Fibroblast of skin of abdomen (primary cell): ENCODE data around the gene TOPBP1.
"Not testable (repeated sequence)": the region's sequence is repeated elsewhere in the genome, so short reads cannot be mapped to it uniquely, and the experiment has no call there.

Source experiments
- DNase-seq: peaks from one replicate; pipeline ENCODE4 v3.0.0-alpha.2; 2013

TOPBP1 gene

DNA sequence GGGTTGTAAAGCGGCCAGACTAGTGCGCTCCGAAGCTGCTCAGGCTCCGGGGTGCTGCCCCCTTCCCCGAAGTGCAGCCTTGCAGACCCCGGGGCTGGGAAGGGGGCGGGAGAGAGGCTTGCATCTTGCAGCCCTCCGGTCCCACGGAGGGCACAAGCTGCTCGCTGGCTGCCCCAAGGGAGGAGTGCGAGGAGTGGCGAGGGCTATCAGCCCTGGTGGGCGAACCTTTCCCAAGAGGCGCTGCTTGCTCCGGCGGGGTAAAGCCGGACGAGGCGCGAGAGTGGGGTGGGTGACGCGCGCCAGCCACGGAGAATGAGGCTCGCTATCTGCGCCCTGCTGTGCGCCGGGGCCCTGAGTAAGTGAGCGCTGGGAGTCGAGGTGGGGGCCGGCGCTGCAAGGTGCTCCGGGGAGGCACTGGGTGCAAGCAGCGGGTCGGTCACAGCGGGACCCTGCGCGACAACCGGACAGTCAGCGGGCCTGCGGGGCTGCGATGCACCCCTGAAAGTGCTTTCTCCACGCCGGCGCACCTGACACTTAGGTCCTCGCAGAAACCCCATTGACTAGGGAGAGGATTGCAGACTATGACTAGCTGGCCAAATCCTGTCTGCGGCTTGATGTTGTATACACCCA lies 12.7 kb upstream of the TOPBP1 start:
- no peak for DNase-seq

DNA sequence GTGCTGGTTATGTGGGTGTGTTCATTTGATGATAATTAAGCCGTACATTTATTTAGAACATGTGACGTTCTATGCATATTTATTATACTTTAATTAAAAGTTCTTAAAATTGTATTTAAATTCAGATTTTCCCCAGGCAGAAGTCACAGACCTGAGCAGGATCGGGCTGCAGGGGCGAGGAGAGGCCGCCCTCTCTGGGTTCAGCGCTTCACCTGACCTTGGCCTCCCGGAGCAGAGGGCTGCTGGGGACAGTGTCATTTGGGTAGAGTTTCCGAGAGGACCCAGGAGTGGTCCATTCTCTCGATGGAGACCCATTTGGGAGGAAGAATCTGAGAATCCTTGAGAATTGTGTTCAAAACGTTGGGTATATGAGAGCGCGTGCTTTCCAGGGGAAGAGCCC lies 12.0 kb upstream of the TOPBP1 start:
- DNase-seq: no peak

DNA sequence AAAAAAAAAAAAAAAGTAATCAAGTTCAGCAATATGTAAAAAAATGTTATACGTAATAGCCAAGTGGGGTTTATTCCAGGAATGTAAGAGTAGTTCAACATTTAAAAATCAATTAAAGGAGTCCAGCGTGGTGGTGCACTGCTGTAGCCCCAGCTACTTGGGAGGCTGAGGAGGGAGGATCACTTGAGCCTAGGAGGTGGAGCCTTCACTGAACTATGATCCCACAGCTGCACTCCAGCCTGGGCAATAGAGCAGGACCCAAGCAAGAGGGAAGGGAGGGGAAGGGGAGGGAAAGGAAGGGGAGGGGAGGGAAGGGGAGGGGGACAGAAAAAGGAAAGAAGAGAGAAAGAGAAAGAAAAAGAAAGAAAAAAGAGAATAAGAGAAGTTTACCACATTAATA lies 10.7 kb upstream of the TOPBP1 start:
- DNase-seq: no peak

DNA sequence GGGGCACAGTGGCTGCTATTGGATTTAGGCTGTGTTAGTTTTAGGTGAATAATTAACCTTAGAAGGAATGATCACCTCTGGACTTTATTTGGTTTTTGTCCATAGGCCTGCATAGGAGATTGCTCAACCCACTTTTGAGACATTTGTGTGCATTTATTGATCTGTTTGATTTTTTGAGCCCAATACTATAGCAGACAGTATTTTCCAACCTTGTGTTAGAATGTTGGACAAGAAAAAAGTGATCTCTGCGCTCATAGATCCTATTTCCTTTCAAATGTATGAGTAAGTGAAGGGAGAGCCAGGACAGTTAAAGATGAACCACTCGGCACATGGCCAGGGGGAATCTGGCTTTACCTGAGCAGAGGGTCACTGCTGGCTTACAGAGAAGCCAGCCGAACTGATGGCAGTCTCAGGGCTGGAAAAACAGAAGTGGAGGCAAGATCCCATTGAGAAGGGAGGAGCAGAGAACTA lies 8.8 kb upstream of the TOPBP1 start:
- DNase-seq: no peak

DNA sequence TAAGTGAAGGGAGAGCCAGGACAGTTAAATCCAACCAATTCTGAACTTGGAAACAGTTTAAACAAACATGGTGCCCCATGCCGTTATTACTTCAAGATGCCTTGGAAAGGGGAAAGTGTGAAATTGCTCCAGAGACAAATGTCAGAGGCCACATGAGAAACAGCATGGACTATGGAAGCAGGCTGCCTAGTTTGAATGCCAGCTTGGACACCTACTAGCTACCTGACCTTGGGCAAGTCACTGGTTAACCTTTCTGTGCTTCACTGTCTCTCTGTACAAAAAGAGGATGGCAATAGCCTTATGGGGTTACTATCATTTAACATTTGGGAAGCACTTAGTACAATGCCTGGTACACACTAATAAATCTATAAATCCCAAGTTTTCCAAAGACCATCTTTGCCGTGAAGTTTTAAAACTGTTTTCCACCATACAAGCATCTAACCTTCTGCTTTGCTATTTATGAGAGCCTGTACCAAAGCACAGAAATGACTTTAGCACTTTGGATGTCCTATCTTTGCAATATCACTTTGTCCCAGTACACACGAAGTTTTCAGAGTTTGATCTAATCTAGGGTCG lies 8.3 kb upstream of the TOPBP1 start:
- DNase-seq: no peak

DNA sequence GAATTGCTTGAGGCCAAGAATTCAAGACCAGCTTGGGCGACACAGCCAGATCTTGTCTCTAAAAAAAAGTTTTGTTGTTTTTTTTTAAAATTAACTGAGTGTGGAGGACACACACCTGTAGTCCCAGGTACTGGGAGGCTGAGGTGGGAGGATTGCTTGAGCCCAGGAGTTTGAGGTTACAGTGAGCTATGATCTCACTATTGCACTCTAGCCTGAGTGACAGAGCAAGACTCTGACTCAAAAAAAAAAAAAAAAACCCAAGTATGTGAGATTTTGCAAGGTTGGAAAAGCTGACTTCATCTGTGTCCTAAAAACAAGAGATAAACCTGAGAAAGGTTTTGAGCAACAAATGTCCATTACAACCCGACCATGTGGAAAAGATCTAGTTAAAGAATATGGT lies 5.4 kb upstream of the TOPBP1 start:
- DNase-seq: no peak

DNA sequence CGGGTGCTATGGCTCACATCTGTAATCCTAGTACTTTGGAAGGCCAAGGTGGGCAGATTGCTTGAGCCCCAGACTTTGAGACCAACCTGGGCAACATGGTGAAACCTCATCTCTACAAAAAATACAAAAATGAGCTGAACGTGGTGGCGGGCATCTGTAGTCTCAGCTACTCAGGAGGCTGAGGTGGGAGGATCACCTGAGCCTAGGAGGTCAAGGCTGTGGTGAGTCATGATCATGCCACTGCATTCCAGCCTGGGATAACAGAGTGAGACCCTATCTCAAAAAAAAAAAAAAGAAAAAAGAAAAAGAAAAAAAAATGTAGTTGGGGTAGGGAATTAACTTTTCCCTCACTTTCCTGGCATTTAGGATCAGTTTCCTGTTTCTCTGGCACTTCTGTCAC lies 3.4 kb upstream of the TOPBP1 start:
- not testable (repeated sequence) for DNase-seq

DNA sequence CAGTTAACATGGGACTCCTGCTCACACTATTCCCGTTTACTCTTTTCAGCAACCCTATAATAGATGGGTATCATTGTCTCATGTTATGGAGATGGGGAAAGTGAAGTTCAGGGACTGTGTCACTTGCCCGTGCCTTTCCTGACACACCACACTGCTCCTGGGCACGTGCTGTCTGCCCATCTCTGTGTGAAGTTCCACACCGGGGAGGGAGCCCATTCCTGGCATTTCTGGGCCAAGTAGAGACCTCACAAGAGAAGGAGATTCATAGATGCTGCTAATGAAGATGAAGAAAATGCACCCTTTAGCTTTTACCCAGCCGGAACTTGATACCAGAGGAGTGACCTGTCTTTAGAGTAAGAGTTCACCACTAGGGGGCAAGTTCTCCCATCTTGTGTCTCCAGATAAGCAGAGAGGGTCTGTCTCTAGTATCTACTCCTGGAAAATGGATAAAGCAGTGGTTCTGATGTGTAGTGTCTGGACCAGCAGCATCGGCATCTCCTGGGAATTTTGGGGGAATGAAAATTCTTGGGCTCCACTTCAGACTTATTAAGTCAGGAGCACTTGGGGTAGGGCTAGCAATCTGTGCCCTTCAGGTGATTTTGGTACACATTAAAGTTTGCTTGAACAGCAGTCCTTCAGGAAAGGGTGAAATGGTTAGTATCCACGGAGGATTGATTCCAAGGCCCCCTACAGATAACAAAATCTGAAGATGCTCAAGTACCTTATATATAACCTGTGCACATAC lies 2.0 kb upstream of the TOPBP1 start:
- peak; percentile 41 for DNase-seq

DNA sequence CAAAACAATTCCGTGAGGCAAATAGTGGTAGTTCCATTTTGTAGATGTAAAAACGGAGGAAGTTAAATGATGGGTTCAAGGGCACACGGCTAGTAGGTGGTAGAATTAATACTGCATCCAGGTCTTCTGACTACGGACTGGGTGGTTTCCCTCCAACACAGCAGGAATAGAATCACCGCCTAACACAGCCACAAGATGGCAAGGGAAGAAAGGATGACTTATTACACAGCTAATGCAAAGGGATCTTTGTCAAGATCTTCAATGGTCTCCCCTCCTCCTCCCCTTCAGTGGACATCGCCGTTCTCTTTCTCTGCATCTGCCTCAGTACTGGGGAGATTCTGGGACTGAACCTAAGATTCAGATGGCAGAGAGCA lies 524 bp upstream of the TOPBP1 start:
- peak; percentile 13 for DNase-seq

DNA sequence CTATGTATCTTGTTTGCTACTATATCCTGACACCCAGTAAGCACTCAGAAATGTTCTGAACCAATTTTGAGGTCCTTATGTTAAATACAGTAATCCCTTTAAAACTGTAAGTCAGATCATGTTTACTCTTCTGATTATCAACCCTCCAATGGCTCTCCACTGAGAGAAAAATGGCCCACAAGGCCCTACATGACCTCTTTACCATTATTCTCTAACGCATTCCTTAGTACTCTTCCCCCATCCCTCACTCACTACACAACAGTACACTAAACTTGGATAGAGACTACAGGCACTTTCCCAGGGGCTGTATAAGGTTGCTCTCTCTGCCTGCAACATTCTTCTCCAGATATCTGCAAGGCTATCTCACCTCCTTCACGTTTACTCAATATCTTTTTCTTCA lies 1.9 kb downstream of the TOPBP1 start:
- DNase-seq: no peak

DNA sequence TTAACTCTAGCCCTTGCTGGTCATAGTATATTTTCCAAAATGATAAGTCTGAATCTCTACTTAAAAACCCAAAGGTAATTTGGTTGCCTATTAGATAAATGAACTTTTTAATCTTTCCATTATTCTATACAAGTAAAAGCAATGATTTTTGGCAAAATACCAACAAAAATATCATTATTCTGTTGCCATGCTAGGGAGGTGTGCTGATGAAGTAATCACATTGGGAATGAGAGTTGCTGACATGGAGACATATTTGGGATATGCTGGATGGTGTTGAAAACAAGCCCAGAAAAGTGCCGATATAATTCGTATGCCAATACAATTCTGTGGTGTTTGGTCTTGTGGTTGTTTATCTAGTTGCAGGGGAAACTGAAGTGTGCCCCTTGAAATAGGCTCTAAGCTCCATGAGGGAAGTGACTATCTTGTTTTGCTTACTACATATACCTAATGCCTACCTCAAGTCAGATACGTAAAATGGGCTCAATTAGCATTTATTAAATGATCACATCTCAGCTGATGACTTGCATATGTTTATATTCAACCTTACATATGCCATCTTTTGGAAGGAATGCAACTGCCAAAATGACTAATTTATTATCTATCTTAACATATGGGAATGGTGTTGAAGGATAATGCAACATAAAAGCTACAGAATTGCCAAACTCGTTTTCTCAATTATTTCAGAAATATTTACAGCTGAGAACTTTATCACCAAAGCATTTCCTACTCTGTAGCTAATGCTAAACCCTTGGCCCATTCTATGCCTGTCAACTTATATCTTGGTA lies 5.8 kb downstream of the TOPBP1 start:
- no peak for DNase-seq

DNA sequence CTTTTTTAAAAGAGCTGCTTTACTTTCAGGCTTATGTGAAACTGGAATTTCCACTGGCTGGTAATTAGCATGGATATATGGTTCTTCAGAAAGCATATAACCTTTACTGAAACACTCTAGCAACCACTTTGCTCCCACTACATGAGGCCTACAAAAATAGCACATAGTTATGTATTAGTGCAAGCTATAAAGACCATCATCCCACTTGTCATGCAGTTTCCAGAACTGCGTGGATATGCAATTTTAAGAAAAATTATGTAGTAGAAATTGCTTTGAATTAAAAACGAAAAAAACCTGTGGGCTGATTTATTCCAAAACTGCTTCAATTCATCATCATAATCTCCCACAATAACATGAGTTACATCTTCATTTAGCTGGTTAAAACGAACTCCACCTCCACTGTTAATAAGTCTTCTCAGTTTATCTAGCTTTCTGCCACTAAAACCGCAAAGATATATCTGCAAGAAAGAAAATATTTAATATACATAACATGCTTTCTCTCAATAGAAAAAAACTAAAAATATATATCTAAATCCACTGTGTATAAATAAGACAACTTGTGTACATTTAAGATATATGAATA lies 12.2 kb downstream of the TOPBP1 start:
- DNase-seq: no peak

DNA sequence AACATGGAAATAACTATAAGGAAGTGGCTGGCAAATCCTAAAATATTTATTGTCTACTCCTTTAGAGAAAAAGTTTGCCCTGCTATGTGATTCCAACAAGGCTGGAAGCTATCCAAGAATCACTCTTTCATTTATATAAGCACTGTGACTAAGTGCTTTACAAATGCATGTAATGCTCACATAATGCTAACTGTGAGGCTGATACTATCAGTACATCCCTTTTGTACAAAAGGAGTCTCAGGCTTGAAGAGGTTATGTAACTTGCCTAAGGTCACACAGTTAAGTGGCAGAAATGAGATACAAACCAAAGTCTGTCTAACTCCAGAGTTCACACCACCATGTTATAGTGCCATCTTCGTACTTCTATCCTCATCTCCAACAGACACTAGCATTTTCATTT lies 17.0 kb downstream of the TOPBP1 start:
- DNase-seq: peak; percentile 84

DNA sequence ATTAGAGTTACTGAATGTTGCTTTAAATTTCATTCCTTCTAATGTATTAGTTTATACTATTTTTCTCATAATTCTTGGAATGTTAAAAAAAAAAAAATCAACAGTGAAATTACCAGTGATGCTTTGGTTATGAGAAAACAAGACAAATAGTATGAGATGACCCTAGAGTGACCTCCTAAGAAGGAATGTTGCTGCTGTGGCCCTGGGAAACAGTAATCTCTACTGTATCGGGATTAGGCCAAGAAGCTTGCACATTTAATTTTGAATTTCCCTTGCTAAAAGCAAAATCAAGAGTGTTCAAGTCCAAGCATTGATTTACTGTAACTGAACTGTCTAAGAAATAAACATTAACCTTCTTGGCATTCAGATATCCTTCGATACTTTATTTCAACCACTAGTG lies 18.1 kb downstream of the TOPBP1 start:
- no peak for DNase-seq

DNA sequence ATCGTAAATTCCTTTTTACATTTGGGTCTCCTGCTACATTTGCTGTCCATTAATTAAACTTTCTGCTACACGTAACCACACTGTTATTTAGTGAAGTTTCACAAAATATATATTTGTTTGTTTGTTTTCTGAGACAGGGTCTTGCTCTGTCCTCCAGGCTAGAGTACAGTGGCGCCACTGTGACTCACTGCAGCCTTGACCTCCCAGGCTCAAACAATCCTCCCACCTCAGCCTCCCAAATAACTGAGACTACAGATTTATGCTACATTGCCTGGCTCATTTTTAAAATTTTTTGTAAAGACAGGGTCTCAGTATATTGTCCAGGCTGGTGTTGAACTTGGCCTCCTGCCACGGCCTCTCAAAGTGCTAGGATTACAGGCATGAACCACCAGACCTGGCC lies 20.5 kb downstream of the TOPBP1 start:
- DNase-seq: no peak

DNA sequence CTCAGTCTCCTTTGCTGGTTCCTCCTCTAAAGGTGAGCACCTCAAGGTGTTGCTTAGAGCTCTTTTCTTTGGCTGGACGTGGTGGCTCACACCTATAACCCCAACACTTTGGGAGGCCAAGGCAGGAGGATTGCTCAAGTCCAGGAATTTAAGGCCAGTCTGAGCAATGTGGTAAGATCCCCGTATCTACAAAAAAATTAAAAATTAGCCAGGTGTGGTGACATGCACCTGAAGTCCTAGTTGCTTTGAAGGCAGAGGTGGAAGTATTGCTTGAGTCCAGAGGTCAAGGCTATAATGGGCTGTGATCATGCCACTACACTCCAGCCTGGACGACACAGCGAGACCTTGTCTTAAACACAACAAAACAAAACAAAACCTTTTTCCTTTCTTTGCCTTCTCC lies 28.3 kb downstream of the TOPBP1 start:
- no peak for DNase-seq

DNA sequence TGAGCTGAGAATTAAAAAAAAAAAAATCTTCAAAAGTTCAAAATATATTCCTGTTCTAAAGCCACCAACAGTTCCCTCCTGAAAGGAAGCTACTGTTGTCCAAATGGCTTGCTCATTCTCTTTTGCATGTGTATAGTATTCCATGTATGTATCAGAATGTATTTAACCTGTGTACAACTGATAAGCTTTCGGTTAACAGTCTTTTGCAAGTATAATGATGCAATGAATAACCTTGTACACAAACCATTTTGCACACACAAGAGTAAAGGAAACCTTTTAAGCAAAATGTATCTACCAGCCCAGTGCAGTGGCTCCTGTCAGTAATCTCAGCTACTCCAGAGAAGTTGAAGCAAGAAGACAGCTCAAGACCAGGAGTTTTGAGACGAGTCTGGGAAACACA lies 32.6 kb downstream of the TOPBP1 start:
- DNase-seq: no peak

DNA sequence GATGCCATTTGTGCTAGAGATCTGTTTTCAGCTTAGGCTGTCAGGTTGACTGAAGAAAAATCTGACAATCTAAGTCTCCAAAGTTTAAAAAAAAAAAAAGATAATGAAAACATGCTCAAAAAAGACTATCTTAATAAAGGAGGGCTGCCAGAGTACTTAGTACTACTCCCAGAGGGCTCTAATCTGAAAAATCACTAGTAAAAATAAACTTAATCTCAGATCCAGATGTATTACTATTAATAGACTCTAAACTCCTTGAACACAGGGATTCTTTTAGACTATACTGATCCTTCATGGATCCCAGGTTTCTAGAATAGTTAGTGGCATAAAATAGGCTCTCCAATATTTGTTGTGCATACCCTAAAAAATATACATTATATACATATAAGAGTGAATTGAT lies 34.0 kb downstream of the TOPBP1 start:
- no peak for DNase-seq

DNA sequence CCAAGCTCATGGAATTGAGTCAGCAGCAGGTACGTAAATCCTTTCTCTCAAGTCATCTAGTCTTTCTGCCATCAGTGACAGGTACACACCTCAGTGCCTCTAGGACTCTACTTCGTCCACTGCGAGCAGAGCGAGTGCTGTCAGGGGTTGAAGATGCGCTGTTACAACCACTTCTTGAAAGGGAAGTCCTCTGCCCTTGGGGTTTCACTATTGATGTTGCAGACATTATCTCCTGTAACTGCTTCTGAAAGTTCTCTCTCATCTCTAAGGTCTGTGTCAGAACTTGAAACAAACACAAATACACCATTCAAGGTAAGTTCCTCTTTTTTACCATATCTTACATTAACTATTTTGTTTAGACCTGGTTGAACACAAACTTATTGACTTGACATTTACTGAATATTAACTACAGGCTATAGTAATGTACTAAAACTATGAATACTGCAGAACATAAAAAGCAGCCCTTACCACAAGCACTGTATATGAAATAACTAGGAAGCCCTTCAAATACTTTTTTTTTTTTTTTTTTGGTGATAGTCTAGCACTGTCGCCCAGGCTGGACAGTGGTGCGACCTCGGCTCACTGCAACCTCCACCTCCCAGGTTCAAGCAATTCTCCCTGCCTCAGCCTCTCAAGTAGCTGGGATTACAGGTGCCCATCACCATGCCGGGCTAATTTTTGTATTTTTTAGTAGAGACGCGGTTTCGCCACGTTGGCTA lies 41.5 kb downstream of the TOPBP1 start:
- no peak for DNase-seq

DNA sequence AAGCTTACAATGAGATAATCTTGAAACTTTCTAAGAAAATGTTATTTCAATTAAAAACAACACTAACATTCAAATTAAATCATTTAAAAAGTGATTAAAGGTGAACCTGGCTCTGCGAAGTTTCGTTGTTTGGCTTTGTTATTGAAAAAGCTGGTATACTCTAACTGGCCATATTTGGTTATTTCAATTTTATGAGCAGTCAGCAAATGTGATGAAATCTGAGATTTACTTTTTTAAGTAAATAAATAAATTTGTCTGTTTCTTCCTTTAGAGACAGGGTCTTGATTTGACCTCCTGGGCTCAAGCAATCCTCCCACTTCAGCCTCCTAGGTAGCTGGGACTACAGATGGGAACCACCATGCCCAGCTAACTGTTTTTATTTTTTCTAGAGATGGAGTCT lies 50.2 kb downstream of the TOPBP1 start:
- DNase-seq: no peak

DNA sequence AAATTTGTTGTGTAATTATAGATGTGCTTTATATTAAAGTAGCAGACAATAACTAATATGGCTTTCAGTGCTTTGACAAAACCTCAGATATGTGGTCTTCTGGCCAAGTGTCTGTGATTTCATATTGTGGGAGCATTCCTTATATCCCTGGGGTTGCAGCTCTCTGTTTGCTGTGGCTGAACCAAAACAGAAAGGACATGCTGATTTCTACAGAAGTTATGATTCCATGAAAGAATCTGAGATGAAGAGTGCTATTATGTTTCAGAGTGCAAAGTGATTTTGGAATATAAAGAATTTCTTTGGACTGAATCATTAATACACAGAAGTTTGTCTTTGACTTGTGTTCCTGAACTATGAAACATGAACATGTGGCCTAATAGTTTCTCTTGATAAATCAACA lies 51.7 kb downstream of the TOPBP1 start:
- peak; percentile 41 for DNase-seq

DNA sequence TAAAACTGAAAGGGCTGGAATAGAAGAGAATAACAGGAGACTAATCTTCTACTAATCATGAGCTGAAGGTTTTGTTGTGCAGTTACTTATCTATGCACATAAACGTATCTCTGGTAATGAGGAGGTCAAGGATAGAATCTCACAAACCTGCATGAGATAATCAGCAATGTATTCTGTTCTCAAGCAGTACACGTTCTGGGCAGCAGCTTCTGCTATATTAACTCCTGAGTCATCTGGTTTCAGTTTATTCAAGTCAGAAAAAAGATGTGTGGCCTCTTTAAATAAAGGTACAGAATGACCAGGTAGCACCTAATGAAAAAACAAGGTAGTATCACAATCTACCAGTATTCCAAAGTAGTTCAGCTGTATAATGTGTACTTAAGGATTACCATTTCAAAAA lies 53.4 kb downstream of the TOPBP1 start:
- DNase-seq: no peak
